Measurements from ENCODE around the gene LHFPL3.

LHFPL3 gene

DNA sequence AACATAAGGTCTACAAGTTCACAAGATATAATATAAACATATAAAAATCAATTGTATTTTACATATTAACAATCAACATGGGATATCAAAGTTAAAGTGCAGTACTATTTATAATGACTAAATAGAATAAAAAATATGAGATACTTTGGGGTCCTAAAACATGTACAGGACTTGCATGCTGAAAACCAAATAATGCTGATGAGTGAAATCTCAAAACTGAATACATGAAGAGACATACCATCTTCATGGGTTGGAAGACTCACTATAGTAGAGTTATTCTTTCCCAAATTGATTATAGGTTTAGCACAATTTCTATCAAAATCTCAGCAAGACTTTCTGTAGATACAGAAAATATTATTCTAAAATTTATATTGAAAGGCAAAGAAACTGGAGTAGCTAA, 181.5 kb downstream of the LHFPL3 start:
- Histone ChIP-seq H3K4me3 (ENCODE audit: control insufficient read depth in 1 of 7, extremely low read depth in 1 of 7, insufficient read depth in 4 of 7, low read depth in 2 of 7, low read length in 6 of 7) (no peak overlapping the region), H3K27me3 (replicated peaks in 2 of 5; ENCODE audit: control insufficient read depth in 4 of 5, insufficient read depth in 5 of 5, low read length in 4 of 5) (no peaks in the 10 kb centered on the region), H3K9me3 (ENCODE audit: control extremely low read depth in 1 of 5, control insufficient read depth in 4 of 5, insufficient read depth in 2 of 5, low read depth in 1 of 5, low read length in 4 of 5) (no peaks in the 10 kb centered on the region), H3K27ac (ENCODE audit: insufficient read depth in 1 of 2, low read depth in 1 of 2, low read length in 2 of 2, poor library complexity in 1 of 2, severe bottlenecking in 2 of 2) (no peak overlapping the region), H3K4me1 (ENCODE audit: control extremely low read depth in 1 of 4, control insufficient read depth in 4 of 4, insufficient read depth in 4 of 4, low read length in 3 of 4) (no peaks in the 10 kb centered on the region), H3K36me3 (ENCODE audit: control insufficient read depth in 4 of 4, insufficient read depth in 4 of 4, low read length in 3 of 4) (no peaks in the 10 kb centered on the region)
- CTCF ChIA-PET: no interaction called here
- POLR2A ChIA-PET: no interaction called here
- DNase-seq: no peak

DNA sequence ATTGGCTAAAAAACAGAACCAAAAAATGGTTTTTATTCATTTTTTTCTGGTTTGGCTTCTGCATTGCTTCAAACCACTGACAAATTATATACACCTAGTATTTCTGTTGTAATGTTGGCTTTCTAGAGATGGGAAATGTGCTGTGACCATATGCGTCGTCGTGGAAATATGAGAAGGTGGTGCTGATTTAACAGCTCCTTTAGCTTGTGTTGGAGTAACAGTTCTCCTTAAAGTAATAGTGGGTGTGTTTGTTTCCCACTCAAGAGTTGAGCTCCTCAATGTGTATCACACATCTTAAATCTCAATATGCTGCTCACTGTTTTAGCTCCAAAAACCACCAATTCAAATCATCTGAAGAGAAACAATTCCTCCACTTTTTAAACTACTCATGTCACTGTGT, 196.4 kb downstream of the LHFPL3 start:
- Histone ChIP-seq H3K27ac (ENCODE audit: insufficient read depth in 1 of 2, low read depth in 1 of 2, low read length in 2 of 2, poor library complexity in 1 of 2, severe bottlenecking in 2 of 2) (no peak overlapping the region), H3K4me1 (ENCODE audit: control extremely low read depth in 1 of 4, control insufficient read depth in 4 of 4, insufficient read depth in 4 of 4, low read length in 3 of 4) (no peaks in the 10 kb centered on the region), H3K4me3 (ENCODE audit: control insufficient read depth in 1 of 7, extremely low read depth in 1 of 7, insufficient read depth in 4 of 7, low read depth in 2 of 7, low read length in 6 of 7) (no peak overlapping the region), H3K36me3 (ENCODE audit: control insufficient read depth in 4 of 4, insufficient read depth in 4 of 4, low read length in 3 of 4) (no peaks in the 10 kb centered on the region), H3K9me3 (ENCODE audit: control extremely low read depth in 1 of 5, control insufficient read depth in 4 of 5, insufficient read depth in 2 of 5, low read depth in 1 of 5, low read length in 4 of 5) (no peaks in the 10 kb centered on the region), H3K27me3 (replicated peaks in 2 of 5; ENCODE audit: control insufficient read depth in 4 of 5, insufficient read depth in 5 of 5, low read length in 4 of 5) (peaks cover 0 to 2% (median 0%) of the 10 kb centered on the region in 5 experiments)
- ChIA-PET POLR2A (no interaction called here), CTCF (interaction anchor here (0.7 kb wide), 1 partner anchor 19 kb away, joined by 3 read pairs; no protein-coding TSS in a partner anchor)
- DNase-seq: no peak
- no CpG with 5 or more reads among the region's 3 CpGs for WGBS (ENCODE audit: insufficient coverage)

GRCh38 chr7:104528142-104528541, 199.7 kb downstream of the LHFPL3 start:
- POLR2A ChIA-PET: no interaction called here
- no peaks in the 10 kb centered on the region for H3K36me3 ChIP-seq (ENCODE audit: control insufficient read depth in 4 of 4, insufficient read depth in 4 of 4, low read length in 3 of 4)
- CTCF ChIA-PET: no interaction called here
- no peak overlapping the region for H3K27ac ChIP-seq (ENCODE audit: insufficient read depth in 1 of 2, low read depth in 1 of 2, low read length in 2 of 2, poor library complexity in 1 of 2, severe bottlenecking in 2 of 2)
- no peak overlapping the region for H3K4me3 ChIP-seq (ENCODE audit: control insufficient read depth in 1 of 7, extremely low read depth in 1 of 7, insufficient read depth in 4 of 7, low read depth in 2 of 7, low read length in 6 of 7)
- no peak for DNase-seq
- no peaks in the 10 kb centered on the region for H3K9me3 ChIP-seq (ENCODE audit: control extremely low read depth in 1 of 5, control insufficient read depth in 4 of 5, insufficient read depth in 2 of 5, low read depth in 1 of 5, low read length in 4 of 5)
- no peaks in the 10 kb centered on the region for H3K4me1 ChIP-seq (ENCODE audit: control extremely low read depth in 1 of 4, control insufficient read depth in 4 of 4, insufficient read depth in 4 of 4, low read length in 3 of 4)
- H3K27me3 ChIP-seq (replicated peaks in 2 of 5; ENCODE audit: control insufficient read depth in 4 of 5, insufficient read depth in 5 of 5, low read length in 4 of 5): peaks cover 0 to 2% (median 0%) of the 10 kb centered on the region in 5 experiments

- 100% methylated on average over 1 of the region's 2 CpGs for WGBS (ENCODE audit: insufficient coverage)
- no peak for DNase-seq
Measured at GRCh38 chr7:104529567-104529966, 201.2 kb downstream of the LHFPL3 start.

GRCh38 chr7:104530251-104530650, 201.8 kb downstream of the LHFPL3 start:
- WGBS (ENCODE audit: insufficient coverage): no CpG with 5 or more reads among the region's 5 CpGs
- H3K9me3 ChIP-seq (ENCODE audit: control extremely low read depth in 1 of 5, control insufficient read depth in 4 of 5, insufficient read depth in 2 of 5, low read depth in 1 of 5, low read length in 4 of 5): no peaks in the 10 kb centered on the region
- no peak overlapping the region for H3K27ac ChIP-seq (ENCODE audit: insufficient read depth in 1 of 2, low read depth in 1 of 2, low read length in 2 of 2, poor library complexity in 1 of 2, severe bottlenecking in 2 of 2)
- no peaks in the 10 kb centered on the region for H3K36me3 ChIP-seq (ENCODE audit: control insufficient read depth in 4 of 4, insufficient read depth in 4 of 4, low read length in 3 of 4)
- H3K4me1 ChIP-seq (ENCODE audit: control extremely low read depth in 1 of 4, control insufficient read depth in 4 of 4, insufficient read depth in 4 of 4, low read length in 3 of 4): no peaks in the 10 kb centered on the region
- POLR2A ChIA-PET: no interaction called here
- H3K27me3 ChIP-seq (replicated peaks in 2 of 5; ENCODE audit: control insufficient read depth in 4 of 5, insufficient read depth in 5 of 5, low read length in 4 of 5): peaks cover 0 to 2% (median 0%) of the 10 kb centered on the region in 5 experiments
- no peak overlapping the region for H3K4me3 ChIP-seq (ENCODE audit: control insufficient read depth in 1 of 7, extremely low read depth in 1 of 7, insufficient read depth in 4 of 7, low read depth in 2 of 7, low read length in 6 of 7)
- no peak for DNase-seq
- CTCF ChIA-PET: no interaction called here

More at GRCh38 chr7:104529567-104529966, 201.2 kb downstream of the LHFPL3 start:
- Histone ChIP-seq H3K4me3 (ENCODE audit: control insufficient read depth in 1 of 7, extremely low read depth in 1 of 7, insufficient read depth in 4 of 7, low read depth in 2 of 7, low read length in 6 of 7) (no peak overlapping the region), H3K36me3 (ENCODE audit: control insufficient read depth in 4 of 4, insufficient read depth in 4 of 4, low read length in 3 of 4) (no peaks in the 10 kb centered on the region), H3K4me1 (ENCODE audit: control extremely low read depth in 1 of 4, control insufficient read depth in 4 of 4, insufficient read depth in 4 of 4, low read length in 3 of 4) (no peaks in the 10 kb centered on the region), H3K27ac (ENCODE audit: insufficient read depth in 1 of 2, low read depth in 1 of 2, low read length in 2 of 2, poor library complexity in 1 of 2, severe bottlenecking in 2 of 2) (no peak overlapping the region), H3K27me3 (replicated peaks in 2 of 5; ENCODE audit: control insufficient read depth in 4 of 5, insufficient read depth in 5 of 5, low read length in 4 of 5) (peaks cover 0 to 2% (median 0%) of the 10 kb centered on the region in 5 experiments), H3K9me3 (ENCODE audit: control extremely low read depth in 1 of 5, control insufficient read depth in 4 of 5, insufficient read depth in 2 of 5, low read depth in 1 of 5, low read length in 4 of 5) (no peaks in the 10 kb centered on the region)
- POLR2A ChIA-PET: no interaction called here
- CTCF ChIA-PET: no interaction called here

GRCh38 chr7:104534149-104534548, 205.7 kb downstream of the LHFPL3 start:
- Histone ChIP-seq H3K27me3 (replicated peaks in 2 of 5; ENCODE audit: control insufficient read depth in 4 of 5, insufficient read depth in 5 of 5, low read length in 4 of 5) (no peaks in the 10 kb centered on the region), H3K4me1 (ENCODE audit: control extremely low read depth in 1 of 4, control insufficient read depth in 4 of 4, insufficient read depth in 4 of 4, low read length in 3 of 4) (no peaks in the 10 kb centered on the region), H3K4me3 (ENCODE audit: control insufficient read depth in 1 of 7, extremely low read depth in 1 of 7, insufficient read depth in 4 of 7, low read depth in 2 of 7, low read length in 6 of 7) (no peak overlapping the region), H3K27ac (ENCODE audit: insufficient read depth in 1 of 2, low read depth in 1 of 2, low read length in 2 of 2, poor library complexity in 1 of 2, severe bottlenecking in 2 of 2) (no peak overlapping the region), H3K9me3 (ENCODE audit: control extremely low read depth in 1 of 5, control insufficient read depth in 4 of 5, insufficient read depth in 2 of 5, low read depth in 1 of 5, low read length in 4 of 5) (no peaks in the 10 kb centered on the region), H3K36me3 (ENCODE audit: control insufficient read depth in 4 of 4, insufficient read depth in 4 of 4, low read length in 3 of 4) (no peaks in the 10 kb centered on the region)
- 79% methylated on average over 2 of the region's 4 CpGs for WGBS (ENCODE audit: insufficient coverage)
- no peak for DNase-seq
- CTCF ChIA-PET: no interaction called here
- POLR2A ChIA-PET: no interaction called here

DNA sequence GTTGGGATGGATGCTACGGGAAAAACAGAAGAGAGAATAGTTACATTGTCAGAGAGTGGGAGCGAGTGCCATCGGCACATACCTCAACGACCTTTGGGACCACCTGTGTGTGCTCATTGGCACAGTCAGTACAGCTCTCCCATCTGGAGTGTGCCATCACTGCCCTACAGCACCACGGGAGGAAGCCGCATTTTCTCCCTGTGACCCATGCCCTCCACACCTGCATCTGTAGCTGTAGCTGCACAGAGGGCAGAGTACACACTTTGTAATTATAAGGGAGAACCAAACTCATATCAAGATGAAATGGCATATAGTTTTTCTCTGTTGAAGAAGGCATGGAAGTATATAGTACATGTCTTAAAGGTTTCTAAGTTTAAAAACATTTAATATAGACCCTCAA, 207.4 kb downstream of the LHFPL3 start:
- CTCF ChIA-PET: no interaction called here

More for the DNA sequence above, 207.4 kb downstream of the LHFPL3 start:
- WGBS (ENCODE audit: insufficient coverage): 85% methylated on average over 5 of the region's 6 CpGs
- Histone ChIP-seq H3K27ac (ENCODE audit: insufficient read depth in 1 of 2, low read depth in 1 of 2, low read length in 2 of 2, poor library complexity in 1 of 2, severe bottlenecking in 2 of 2) (no peak overlapping the region), H3K9me3 (ENCODE audit: control extremely low read depth in 1 of 5, control insufficient read depth in 4 of 5, insufficient read depth in 2 of 5, low read depth in 1 of 5, low read length in 4 of 5) (no peaks in the 10 kb centered on the region), H3K4me3 (ENCODE audit: control insufficient read depth in 1 of 7, extremely low read depth in 1 of 7, insufficient read depth in 4 of 7, low read depth in 2 of 7, low read length in 6 of 7) (no peak overlapping the region), H3K36me3 (ENCODE audit: control insufficient read depth in 4 of 4, insufficient read depth in 4 of 4, low read length in 3 of 4) (no peaks in the 10 kb centered on the region), H3K4me1 (ENCODE audit: control extremely low read depth in 1 of 4, control insufficient read depth in 4 of 4, insufficient read depth in 4 of 4, low read length in 3 of 4) (no peaks in the 10 kb centered on the region), H3K27me3 (replicated peaks in 2 of 5; ENCODE audit: control insufficient read depth in 4 of 5, insufficient read depth in 5 of 5, low read length in 4 of 5) (no peaks in the 10 kb centered on the region)
- DNase-seq: no peak
- POLR2A ChIA-PET: no interaction called here

Measured in common myeloid progenitor, CD34-positive (primary cell).